HepG2 (cell line): ENCODE data around the gene PPP1R14D. TPM values are rescaled to one million over a fixed set of nuclear protein-coding genes. Genes with fewer than 3 reads are reported as not detected.

Experiments used
- GFI1 ChIP-seq: sonication (generic); formaldehyde crosslinking; IDR thresholded peaks from 2 replicates; pipeline ENCODE4 v1.5.0; 2020; ENCODE audit warnings: missing genetic modification reagents, mild to moderate bottlenecking, borderline replicate concordance
- HCFC1 ChIP-seq: fragments of 150-350 bp; IDR thresholded peaks from 2 replicates; pipeline ENCODE4 v1.6.1; 2014; ENCODE audit warnings: low read depth, low read length
- HNRNPUL1 ChIP-seq: fragments of 200-400 bp; formaldehyde crosslinking; IDR thresholded peaks from 2 replicates; pipeline ENCODE4 v1.6.1; 2017; ENCODE audit warnings: low read depth, mild to moderate bottlenecking, low read length, moderate library complexity
- SMC3 ChIP-seq: IDR thresholded peaks from 2 replicates; pipeline ENCODE4 v1.6.1; 2011; ENCODE audit warnings: low read length, improper control_type of control experiment
- TBX2 ChIP-seq: sonication (generic); formaldehyde crosslinking; IDR thresholded peaks from 2 replicates; pipeline ENCODE4 v1.5.0; 2020; ENCODE audit warnings: missing genetic modification reagents, mild to moderate bottlenecking, borderline replicate concordance
- TP53 ChIP-seq: sonication (generic); formaldehyde crosslinking; conservative IDR thresholded peaks from 2 replicates; pipeline ENCODE4 v1.4.0; 2020; ENCODE audit warnings: missing genetic modification reagents
- ZNF326 ChIP-seq: sonication (generic); formaldehyde crosslinking; IDR thresholded peaks from 2 replicates; pipeline ENCODE4 v1.4.0; 2020; ENCODE audit warnings: missing genetic modification reagents, borderline replicate concordance
- ZNF484 ChIP-seq: sonication (generic); formaldehyde crosslinking; IDR thresholded peaks from 2 replicates; pipeline ENCODE4 v1.5.1; 2020; ENCODE audit warnings: mild to moderate bottlenecking, low read depth, missing genetic modification reagents, borderline replicate concordance
- ZNF543 ChIP-seq: sonication (generic); formaldehyde crosslinking; IDR thresholded peaks from 2 replicates; pipeline ENCODE4 v1.4.0; 2020; ENCODE audit warnings: mild to moderate bottlenecking, missing genetic modification reagents
- polyA plus RNA-seq, 8 experiments: library from polyadenylated mRNA; depleted of rRNA in 3 of 8; stranded (reverse) in 7 of 8; unstranded in 1 of 8; fragments of >200 nt; fragmentation: Illumina TruSeq in 4 of 8; extraction: Trizol in 4 of 8; gene quantifications; 2 replicates each; pipeline versions ENCODE4 v1.2.1 to v1.2.3, GENCODE V29; 2011 to 2016; ENCODE audit warnings: low read depth in 4 of 8, missing spikeins in 1 of 8, mixed read lengths in 1 of 8; ENCODE audit not compliant: insufficient read depth in 1 of 8
- total RNA-seq, 5 experiments: library from RNA; depleted of rRNA; stranded (reverse); fragments of >200 nt; fragmentation: Illumina TruSeq; extraction: Trizol; gene quantifications; 2 replicates each; pipeline ENCODE4 v1.2.3, GENCODE V29; 2016; ENCODE audit warnings: low read depth in 1 of 5
- TF ChIP-seq, protein P1 (sequence below), 2 experiments: sonication (generic) in 1 of 2; formaldehyde crosslinking in 1 of 2; IDR thresholded peaks; 2 replicates each; pipeline versions ENCODE4 v1.6.1 to v1.9.0; 2014 to 2022; ENCODE audit warnings: antibody characterized with exemption in 1 of 2, borderline replicate concordance in 1 of 2, inconsistent platforms in 1 of 2, low read depth in 1 of 2, missing genetic modification reagents in 1 of 2
- TF ChIP-seq, protein P2 (sequence below): sonication (generic); formaldehyde crosslinking; IDR thresholded peaks from 2 replicates; pipeline ENCODE4 v1.9.0; 2022; ENCODE audit warnings: missing genetic modification reagents, mild to moderate bottlenecking, borderline replicate concordance
- TF ChIP-seq, protein P3 (sequence below): sonication (generic); formaldehyde crosslinking; IDR thresholded peaks from one replicate; pipeline ENCODE4 v1.5.1; 2020; ENCODE audit warnings: mild to moderate bottlenecking, missing genetic modification reagents; ENCODE audit errors: not compliant biosample characterization

The PPP1R14D gene
- total and polyA plus RNA-seq, 2 of the 13 experiments (the other 11 are each of a cell fraction or from before 2014, with no cell fraction given) = 0.53 to 0.55 TPM

DNA sequence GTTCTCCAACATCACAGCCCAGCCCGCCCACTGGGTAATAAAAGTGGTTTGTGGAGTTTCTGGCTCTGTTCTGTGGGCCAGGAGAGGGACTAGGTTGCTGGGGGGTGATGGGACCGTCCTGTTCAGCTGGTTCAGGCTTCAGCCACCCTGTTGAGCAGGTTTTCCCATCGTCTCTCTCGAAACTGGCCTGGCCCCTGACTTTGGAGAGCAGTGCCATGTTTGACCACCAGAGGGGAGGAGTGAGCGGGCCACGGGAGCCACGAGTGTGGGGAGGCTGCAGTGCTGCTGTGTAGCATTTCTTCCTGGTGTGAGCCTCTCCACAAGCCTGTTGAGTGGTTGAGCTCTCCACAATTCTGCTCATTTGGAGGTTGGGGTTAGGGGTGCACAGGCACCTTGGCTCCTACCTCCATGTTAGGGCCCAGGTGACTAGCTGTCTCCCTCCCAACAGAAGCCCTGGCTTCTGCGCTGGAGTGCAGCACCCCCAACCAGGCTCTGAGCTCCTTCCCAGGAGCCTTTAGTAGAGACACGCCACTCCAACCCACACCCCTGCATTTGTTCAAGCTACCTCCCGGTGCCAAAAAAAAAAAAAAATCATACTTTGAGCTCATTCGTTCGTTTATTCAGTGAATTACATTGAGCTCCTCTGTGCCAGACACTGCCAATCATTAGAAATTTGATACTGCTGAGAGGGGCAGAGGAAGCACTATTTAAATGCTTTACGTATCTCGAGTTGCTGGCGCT lies 29.3 kb upstream of the PPP1R14D start (continued):
- no peak for TF ChIP-seq ZNF543 (CRISPR knock-in tag)
- TF ChIP-seq ZNF326 (CRISPR knock-in tag) = no peak
- TF ChIP-seq TP53 = no peak
- TF ChIP-seq, protein P1, sequence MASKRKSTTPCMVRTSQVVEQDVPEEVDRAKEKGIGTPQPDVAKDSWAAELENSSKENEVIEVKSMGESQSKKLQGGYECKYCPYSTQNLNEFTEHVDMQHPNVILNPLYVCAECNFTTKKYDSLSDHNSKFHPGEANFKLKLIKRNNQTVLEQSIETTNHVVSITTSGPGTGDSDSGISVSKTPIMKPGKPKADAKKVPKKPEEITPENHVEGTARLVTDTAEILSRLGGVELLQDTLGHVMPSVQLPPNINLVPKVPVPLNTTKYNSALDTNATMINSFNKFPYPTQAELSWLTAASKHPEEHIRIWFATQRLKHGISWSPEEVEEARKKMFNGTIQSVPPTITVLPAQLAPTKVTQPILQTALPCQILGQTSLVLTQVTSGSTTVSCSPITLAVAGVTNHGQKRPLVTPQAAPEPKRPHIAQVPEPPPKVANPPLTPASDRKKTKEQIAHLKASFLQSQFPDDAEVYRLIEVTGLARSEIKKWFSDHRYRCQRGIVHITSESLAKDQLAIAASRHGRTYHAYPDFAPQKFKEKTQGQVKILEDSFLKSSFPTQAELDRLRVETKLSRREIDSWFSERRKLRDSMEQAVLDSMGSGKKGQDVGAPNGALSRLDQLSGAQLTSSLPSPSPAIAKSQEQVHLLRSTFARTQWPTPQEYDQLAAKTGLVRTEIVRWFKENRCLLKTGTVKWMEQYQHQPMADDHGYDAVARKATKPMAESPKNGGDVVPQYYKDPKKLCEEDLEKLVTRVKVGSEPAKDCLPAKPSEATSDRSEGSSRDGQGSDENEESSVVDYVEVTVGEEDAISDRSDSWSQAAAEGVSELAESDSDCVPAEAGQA (IDR thresholded peaks at IDR 0.05; ENCODE audit: low read depth) = no peak
- TF ChIP-seq, protein P1 (CRISPR knock-in tag; IDR thresholded peaks at IDR 0.05; ENCODE audit: borderline replicate concordance) = no peak
- TF ChIP-seq, protein P2, sequence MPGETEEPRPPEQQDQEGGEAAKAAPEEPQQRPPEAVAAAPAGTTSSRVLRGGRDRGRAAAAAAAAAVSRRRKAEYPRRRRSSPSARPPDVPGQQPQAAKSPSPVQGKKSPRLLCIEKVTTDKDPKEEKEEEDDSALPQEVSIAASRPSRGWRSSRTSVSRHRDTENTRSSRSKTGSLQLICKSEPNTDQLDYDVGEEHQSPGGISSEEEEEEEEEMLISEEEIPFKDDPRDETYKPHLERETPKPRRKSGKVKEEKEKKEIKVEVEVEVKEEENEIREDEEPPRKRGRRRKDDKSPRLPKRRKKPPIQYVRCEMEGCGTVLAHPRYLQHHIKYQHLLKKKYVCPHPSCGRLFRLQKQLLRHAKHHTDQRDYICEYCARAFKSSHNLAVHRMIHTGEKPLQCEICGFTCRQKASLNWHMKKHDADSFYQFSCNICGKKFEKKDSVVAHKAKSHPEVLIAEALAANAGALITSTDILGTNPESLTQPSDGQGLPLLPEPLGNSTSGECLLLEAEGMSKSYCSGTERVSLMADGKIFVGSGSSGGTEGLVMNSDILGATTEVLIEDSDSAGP = peak; percentile 35; the same call in 1 of the 2 replicates
- TF ChIP-seq GFI1 = no peak
- TF ChIP-seq, protein P3, sequence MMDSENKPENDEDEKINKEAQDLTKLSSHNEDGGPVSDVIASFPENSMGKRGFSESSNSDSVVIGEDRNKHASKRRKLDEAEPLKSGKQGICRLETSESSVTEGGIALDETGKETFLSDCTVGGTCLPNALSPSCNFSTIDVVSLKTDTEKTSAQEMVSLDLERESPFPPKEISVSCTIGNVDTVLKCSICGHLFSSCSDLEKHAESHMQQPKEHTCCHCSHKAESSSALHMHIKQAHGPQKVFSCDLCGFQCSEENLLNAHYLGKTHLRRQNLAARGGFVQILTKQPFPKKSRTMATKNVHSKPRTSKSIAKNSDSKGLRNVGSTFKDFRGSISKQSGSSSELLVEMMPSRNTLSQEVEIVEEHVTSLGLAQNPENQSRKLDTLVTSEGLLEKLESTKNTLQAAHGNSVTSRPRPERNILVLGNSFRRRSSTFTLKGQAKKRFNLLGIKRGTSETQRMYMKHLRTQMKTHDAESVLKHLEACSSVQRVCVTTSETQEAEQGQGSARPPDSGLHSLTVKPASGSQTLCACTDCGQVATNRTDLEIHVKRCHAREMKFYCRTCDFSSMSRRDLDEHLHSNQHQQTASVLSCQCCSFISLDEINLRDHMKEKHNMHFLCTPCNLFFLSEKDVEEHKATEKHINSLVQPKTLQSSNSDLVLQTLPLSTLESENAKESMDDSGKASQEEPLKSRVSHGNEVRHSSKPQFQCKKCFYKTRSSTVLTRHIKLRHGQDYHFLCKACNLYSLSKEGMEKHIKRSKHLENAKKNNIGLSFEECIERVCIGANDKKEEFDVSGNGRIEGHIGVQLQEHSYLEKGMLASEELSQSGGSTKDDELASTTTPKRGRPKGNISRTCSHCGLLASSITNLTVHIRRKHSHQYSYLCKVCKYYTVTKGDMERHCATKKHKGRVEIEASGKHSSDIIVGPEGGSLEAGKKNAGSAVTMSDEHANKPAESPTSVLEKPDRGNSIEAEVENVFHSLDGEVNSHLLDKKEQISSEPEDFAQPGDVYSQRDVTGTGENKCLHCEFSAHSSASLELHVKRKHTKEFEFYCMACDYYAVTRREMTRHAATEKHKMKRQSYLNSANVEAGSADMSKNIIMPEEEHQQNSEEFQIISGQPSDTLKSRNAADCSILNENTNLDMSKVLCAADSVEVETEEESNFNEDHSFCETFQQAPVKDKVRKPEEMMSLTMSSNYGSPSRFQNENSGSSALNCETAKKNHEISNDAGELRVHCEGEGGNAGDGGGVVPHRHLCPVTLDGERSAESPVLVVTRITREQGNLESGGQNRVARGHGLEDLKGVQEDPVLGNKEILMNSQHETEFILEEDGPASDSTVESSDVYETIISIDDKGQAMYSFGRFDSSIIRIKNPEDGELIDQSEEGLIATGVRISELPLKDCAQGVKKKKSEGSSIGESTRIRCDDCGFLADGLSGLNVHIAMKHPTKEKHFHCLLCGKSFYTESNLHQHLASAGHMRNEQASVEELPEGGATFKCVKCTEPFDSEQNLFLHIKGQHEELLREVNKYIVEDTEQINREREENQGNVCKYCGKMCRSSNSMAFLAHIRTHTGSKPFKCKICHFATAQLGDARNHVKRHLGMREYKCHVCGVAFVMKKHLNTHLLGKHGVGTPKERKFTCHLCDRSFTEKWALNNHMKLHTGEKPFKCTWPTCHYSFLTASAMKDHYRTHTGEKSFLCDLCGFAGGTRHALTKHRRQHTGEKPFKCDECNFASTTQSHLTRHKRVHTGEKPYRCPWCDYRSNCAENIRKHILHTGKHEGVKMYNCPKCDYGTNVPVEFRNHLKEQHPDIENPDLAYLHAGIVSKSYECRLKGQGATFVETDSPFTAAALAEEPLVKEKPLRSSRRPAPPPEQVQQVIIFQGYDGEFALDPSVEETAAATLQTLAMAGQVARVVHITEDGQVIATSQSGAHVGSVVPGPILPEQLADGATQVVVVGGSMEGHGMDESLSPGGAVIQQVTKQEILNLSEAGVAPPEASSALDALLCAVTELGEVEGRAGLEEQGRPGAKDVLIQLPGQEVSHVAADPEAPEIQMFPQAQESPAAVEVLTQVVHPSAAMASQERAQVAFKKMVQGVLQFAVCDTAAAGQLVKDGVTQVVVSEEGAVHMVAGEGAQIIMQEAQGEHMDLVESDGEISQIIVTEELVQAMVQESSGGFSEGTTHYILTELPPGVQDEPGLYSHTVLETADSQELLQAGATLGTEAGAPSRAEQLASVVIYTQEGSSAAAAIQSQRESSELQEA (CRISPR knock-in tag) = no peak
- TF ChIP-seq HCFC1 = no peak
- TF ChIP-seq SMC3 = peak; percentile 86
- no peak for TF ChIP-seq HNRNPUL1
- 0 out of 2 replicates have a peak, but pooled peaks have one; percentile 22 for TF ChIP-seq TBX2
- TF ChIP-seq ZNF484 (CRISPR knock-in tag) = no peak
